Erythroblast (primary cell): ENCODE measurements around the gene CHRDL1.

Experiments
- GATA1 ChIP-seq: IDR thresholded peaks from 2 replicates; pipeline ENCODE4 v1.6.1; 2011; ENCODE audit warnings: low read depth, mild to moderate bottlenecking, control low read depth, low read length, moderate library complexity
- POLR2A ChIP-seq: IDR thresholded peaks from 2 replicates; pipeline ENCODE4 v1.6.1; 2011; ENCODE audit warnings: mild to moderate bottlenecking, low read length

- no peak for TF ChIP-seq POLR2A
- TF ChIP-seq GATA1: no peak
These were observed 9.1 kb downstream of the CHRDL1 start for GRCh38 chrX:110786486-110786885.
